Activated CD4-positive, alpha-beta T cell treated with anti-CD3 and anti-CD28 coated beads, Interleukin-2, amount 10 ng/mL, durations not matched to agents 7 days and 5 days (primary cell): ENCODE measurements around the gene CBX2. TPM values are rescaled to one million over a fixed set of nuclear protein-coding genes. Genes with fewer than 3 reads are reported as not detected.

ENCODE experiments used
- CTCF ChIA-PET: fragments of 350-600 bp; sonication (Branson Sonifier 250); formaldehyde crosslinking; loops from one replicate; lab custom pipeline; 2021; ENCODE audit warnings: antibody characterized with exemption; lab: Charles Lee
- POLR2A ChIA-PET: fragments of 350-600 bp; sonication (Branson Sonifier 250); formaldehyde crosslinking; loops from one replicate; lab custom pipeline; 2021; ENCODE audit warnings: antibody characterized with exemption; lab: Charles Lee
- DNase-seq: peaks from one replicate; pipeline ENCODE4 v3.0.0-alpha.2; 2020
- H3K27ac Mint-ChIP-seq: one replicate; pipeline ENCODE4 v1.8.0; 2021; ENCODE audit warnings: mild to moderate bottlenecking, moderate library complexity, mixed read lengths
- H3K27me3 Mint-ChIP-seq: one replicate; pipeline ENCODE4 v1.8.0; 2021; ENCODE audit warnings: mixed read lengths
- H3K36me3 Mint-ChIP-seq: one replicate; pipeline ENCODE4 v1.8.0; 2021; ENCODE audit warnings: low read depth, mixed read lengths
- H3K4me1 Mint-ChIP-seq: one replicate; pipeline ENCODE4 v1.8.0; 2021; ENCODE audit warnings: mixed read lengths
- H3K4me3 Mint-ChIP-seq: one replicate; pipeline ENCODE4 v1.8.0; 2021; ENCODE audit warnings: mild to moderate bottlenecking, moderate library complexity, mixed read lengths
- H3K9me3 Mint-ChIP-seq: one replicate; pipeline ENCODE4 v1.8.0; 2021; ENCODE audit warnings: mixed read lengths
- total RNA-seq, 2 experiments: library from RNA; stranded (reverse); gene quantifications; one replicate each; pipeline ENCODE4 v1.2.3, GENCODE V29; 2021

The CBX2 gene
- 1 to 10 TPM; 4.6 to 5.5 TPM for total RNA-seq

DNA sequence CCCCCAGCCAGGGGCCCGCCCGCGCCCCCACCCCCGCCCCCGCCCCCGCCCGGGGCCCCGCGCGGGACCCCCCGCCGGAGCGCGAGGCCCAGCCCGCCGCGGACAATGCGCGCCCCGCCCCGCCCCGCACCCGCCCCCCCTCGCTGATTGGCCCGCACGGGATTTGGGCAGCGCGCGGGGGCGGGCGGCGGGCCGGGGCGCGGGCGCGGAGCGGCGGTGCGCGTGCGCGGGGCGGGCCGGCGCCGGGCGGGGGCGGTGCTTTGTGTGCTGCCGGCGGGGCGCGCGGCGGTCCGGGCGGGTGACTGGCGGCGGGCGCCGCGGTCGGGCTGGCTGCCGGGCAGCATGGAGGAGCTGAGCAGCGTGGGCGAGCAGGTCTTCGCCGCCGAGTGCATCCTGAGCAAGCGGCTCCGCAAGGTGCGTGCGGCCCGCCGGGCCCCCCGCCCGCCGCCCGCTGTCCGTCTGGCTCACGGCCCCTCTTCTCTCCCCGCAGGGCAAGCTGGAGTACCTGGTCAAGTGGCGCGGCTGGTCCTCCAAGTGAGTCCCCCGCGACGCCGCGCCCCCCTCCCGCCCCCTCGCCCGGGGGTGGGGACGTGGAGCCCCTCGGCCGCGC lies at the start of gene CBX2:
Gene CBX2, plus strand, starts transcription at position 255 of the 610 bp plus-strand sequence. Its CDS starts 88 bp downstream, at position 343.
- H3K4me3 Mint-ChIP-seq: peak within 1 kb of the TSS; percentile 82
- ChIA-PET POLR2A (no interaction called here), CTCF (interaction anchor here (0.6 kb wide), 2 partner anchors 38 to 316 kb away, joined by 3 to 7 read pairs; no protein-coding TSS in a partner anchor)
- peak within 1 kb of the TSS; percentile 76 for H3K27ac Mint-ChIP-seq
- H3K27me3 Mint-ChIP-seq: peaks cover 66% of the 10 kb centered on the region
- no peaks in the 10 kb centered on the region for H3K9me3 Mint-ChIP-seq
- H3K4me1 Mint-ChIP-seq: peaks cover 32% of the 10 kb centered on the region
- no peaks in the 10 kb centered on the region for H3K36me3 Mint-ChIP-seq
- DNase-seq: peak; percentile 79

DNA sequence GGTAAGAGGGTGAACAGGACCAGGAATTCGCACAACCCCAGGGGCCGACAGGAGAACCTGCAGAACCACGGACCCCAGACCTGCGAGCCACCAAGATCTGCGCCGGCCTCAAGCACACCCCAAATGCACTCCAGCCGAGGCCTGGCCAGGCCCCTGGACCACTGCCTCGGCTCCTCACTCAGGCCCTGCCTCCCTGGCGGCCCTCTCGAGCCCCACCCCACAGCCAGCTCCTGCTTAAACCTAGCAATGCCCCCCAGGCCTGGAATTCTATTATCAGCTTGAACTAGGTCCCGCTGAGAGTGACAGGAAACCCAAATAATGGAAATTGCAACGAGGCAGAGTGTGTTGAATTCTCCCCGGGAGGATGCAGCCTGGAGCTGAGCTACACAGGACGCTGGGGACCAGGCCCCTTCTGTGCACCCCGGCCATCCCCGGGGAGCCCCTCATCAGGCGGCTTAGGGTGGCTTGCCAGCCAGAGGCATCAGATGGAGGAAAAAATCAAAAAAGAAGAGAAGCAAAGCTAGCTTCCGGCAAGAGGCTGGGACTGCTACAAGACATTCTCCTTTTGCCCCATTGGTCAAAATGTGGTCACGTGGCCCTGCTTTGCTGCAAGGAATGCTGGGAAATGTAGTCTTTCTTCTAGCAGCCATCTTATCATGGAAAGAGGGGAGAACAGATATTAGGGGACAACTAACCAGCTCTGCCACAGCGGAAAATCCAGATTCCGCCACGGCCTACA lies 49.6 kb upstream of the CBX2 start:
- Mint-ChIP-seq H3K36me3 (no peaks in the 10 kb centered on the region), H3K4me3 (no peak overlapping the region), H3K4me1 (peaks cover 13% of the 10 kb centered on the region), H3K27ac (peak overlapping the region; percentile 91), H3K9me3 (no peaks in the 10 kb centered on the region), H3K27me3 (no peaks in the 10 kb centered on the region)
- POLR2A ChIA-PET: interaction anchor here (1.0 kb wide), 1 partner anchor 16 kb away, joined by 3 read pairs; no protein-coding TSS in a partner anchor
- CTCF ChIA-PET: interaction anchor here (0.7 to 1.4 kb wide), 2 partner anchors 14 to 112 kb away, joined by 3 read pairs; no protein-coding TSS in a partner anchor
- peak; percentile 90 for DNase-seq

DNA sequence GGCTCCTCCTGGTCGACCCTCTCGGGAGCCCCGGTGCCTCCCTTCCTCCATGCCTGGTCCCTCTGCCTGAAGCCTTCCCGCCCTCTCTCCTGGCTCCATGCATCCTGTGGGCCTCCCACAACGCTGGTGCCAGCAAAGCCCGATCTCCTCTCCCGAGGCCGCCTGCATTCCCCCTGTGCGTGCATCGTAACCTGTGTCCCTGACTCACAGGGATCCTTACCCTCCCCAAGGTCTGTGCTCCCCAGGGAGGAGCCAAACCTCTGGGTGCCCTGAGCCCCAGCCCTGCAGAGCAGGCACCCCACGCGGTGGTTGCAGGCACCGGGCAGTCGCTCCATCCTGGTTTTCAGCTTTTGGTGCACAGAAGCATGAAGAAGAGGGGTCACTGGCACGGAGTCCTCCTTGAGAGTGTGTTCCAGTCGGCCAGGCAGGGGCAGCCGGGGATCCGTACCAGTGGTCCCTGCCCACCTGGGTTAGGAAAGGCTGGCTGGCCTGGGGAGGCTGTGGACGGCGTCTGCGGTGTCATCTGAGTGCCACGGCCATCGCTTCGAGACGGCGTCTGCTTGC lies 49.0 kb upstream of the CBX2 start:
- Mint-ChIP-seq H3K4me3 (no peak overlapping the region), H3K4me1 (peaks cover 14% of the 10 kb centered on the region), H3K27ac (peak overlapping the region; percentile 91), H3K27me3 (no peaks in the 10 kb centered on the region), H3K9me3 (no peaks in the 10 kb centered on the region), H3K36me3 (no peaks in the 10 kb centered on the region)
- POLR2A ChIA-PET: interaction anchor here (1.0 kb wide), 1 partner anchor 15 kb away, joined by 3 read pairs; no protein-coding TSS in a partner anchor
- DNase-seq: no peak
- CTCF ChIA-PET: interaction anchor here (0.7 to 1.4 kb wide), 2 partner anchors 13 to 113 kb away, joined by 3 read pairs; no protein-coding TSS in a partner anchor

DNA sequence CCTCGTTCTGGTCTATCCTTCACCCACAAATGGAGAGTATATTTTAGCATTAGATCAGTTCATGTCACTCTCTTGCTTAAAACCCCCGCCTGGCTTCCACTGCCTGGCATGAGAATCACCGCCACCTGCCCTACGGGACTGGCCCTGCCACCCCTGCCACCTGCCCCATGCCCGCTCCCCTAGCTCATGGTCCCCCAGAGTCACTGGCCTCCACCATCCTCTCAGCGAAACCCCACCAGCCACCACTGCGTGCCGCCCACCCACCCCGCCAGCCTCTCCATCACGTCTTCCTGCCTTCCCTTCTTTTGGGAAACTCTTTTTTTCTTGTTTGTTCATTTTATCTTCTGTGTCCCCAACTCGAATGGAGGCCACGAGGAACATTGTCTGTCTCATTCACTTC lies 48.2 kb upstream of the CBX2 start:
- no peak overlapping the region for H3K4me3 Mint-ChIP-seq
- no peaks in the 10 kb centered on the region for H3K9me3 Mint-ChIP-seq
- DNase-seq: no peak
- no peaks in the 10 kb centered on the region for H3K36me3 Mint-ChIP-seq
- POLR2A ChIA-PET: no interaction called here
- H3K4me1 Mint-ChIP-seq: peaks cover 14% of the 10 kb centered on the region
- CTCF ChIA-PET: no interaction called here
- no peak overlapping the region for H3K27ac Mint-ChIP-seq
- no peaks in the 10 kb centered on the region for H3K27me3 Mint-ChIP-seq

DNA sequence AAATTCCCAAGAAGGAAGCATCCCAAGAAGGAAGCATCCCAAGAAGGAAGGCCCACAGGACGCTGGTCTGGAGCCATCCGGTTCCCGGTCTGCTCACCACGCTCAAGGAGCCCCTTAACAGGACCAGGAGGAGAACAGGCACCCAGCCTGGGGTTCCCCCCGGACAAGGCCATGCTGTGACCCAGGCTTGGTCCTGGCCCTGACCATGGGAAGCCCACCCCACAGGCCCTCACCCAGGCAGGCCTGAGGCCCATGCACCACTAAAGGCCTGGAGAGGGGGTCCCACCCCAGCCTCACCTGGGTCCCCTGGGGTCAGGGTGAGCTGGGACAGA lies 47.5 kb upstream of the CBX2 start:
- no peak overlapping the region for H3K4me3 Mint-ChIP-seq
- H3K4me1 Mint-ChIP-seq: peaks cover 14% of the 10 kb centered on the region
- no peaks in the 10 kb centered on the region for H3K36me3 Mint-ChIP-seq
- no peak overlapping the region for H3K27ac Mint-ChIP-seq
- ChIA-PET CTCF (no interaction called here), POLR2A (no interaction called here)
- no peaks in the 10 kb centered on the region for H3K27me3 Mint-ChIP-seq
- H3K9me3 Mint-ChIP-seq: no peaks in the 10 kb centered on the region
- no peak for DNase-seq

DNA sequence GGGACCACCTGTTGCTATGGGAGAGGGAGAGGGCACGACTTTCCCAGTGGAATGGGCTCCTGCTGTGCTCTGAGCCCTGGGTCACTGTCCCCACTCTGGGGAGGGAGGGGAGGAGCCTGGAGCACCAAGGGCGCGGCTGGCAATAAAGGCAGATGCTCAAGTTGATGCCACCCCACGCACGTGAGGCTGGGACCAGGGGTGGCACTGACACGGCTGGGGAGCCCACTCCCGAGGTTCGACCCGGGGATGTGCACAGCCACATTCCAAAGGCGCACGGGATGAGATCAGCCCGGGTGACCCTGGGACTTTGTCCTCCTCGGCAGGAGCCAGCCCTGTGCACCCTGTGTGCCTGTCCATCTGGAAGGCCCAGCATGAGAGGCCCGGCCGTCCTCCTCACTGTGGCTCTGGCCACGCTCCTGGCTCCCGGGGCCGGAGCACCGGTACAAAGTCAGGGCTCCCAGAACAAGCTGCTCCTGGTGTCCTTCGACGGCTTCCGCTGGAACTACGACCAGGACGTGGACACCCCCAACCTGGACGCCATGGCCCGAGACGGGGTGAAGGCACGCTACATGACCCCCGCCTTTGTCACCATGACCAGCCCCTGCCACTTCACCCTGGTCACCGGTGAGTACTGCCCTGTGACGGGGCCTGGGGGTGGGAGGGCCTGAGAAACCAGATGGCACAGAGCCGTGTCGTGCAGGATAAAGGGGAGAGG lies 47.0 kb upstream of the CBX2 start, which contains the start of gene ENPP7:
Gene ENPP7, plus strand, starts transcription at position 175 of the 715 bp plus-strand sequence. Its CDS starts 197 bp downstream, at position 372.
- ChIA-PET CTCF (no interaction called here), POLR2A (no interaction called here)
- H3K27me3 Mint-ChIP-seq: no peaks in the 10 kb centered on the region
- DNase-seq: no peak
- H3K4me1 Mint-ChIP-seq: peaks cover 14% of the 10 kb centered on the region
- no peak within 1 kb of the TSS for H3K4me3 Mint-ChIP-seq
- H3K9me3 Mint-ChIP-seq: no peaks in the 10 kb centered on the region
- H3K27ac Mint-ChIP-seq: peak within 1 kb of the TSS; percentile 19
- no peaks in the 10 kb centered on the region for H3K36me3 Mint-ChIP-seq

DNA sequence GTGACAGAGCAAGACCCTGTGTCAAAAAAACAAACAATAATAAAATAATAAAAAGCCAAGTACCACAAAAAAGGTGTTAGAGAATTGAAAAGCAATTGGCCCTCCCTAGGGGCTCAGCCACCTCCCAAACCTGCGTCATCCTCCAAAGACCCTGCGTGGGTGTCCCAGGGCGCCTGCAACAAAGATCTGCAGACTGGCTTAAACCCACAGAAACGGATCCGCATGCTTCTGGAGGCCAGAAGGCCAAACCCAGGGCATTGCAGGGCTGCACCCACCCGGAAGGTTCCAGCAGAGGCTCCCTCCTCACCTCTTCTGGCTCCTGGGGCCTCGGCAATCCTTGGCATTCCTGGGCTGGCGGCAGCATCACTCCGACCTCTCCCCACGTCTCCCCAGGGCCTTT lies 45.7 kb upstream of the CBX2 start:
- peaks cover 14% of the 10 kb centered on the region for H3K4me1 Mint-ChIP-seq
- POLR2A ChIA-PET: no interaction called here
- H3K27me3 Mint-ChIP-seq: no peaks in the 10 kb centered on the region

DNA sequence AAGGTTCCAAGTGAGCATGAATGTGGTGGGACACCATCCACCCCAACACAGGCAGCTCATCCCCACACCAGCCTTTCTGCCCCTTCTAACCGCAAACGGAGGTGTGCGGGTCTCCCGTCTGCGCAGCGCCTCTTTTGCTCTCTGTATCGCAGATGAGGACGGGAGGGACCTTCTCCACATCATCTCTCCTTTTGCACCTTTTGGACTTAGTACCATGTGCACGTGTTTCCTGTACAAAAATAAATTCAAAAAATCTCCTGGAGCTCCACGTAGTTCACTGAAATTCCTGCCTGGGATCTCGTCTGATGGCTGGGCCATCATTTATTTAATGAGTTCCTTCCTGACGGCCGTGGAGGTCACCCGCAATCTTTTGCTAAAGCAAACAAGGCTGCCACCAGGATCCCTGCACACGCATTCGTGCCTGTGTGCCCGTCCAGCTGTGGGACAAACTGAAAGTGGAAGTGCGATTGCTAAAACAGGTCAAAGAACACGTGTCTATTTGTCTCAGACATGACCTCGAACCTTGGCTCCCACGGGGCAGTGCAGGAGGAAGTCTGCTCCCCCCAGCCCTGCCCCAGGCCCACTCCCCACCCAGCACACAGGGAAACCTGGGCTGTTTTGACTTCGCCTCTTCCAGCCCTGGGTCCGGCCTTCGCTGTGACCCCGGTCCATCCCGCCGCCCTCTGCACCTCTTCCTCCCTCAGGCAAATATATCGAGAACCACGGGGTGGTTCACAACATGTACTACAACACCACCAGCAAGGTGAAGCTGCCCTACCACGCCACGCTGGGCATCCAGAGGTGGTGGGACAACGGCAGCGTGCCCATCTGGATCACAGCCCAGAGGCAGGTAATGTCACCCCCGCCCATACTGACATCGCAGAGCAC lies 44.9 kb upstream of the CBX2 start:
- Mint-ChIP-seq H3K9me3 (no peaks in the 10 kb centered on the region), H3K27ac (peak overlapping the region; percentile 51), H3K4me1 (peaks cover 11% of the 10 kb centered on the region), H3K4me3 (no peak overlapping the region), H3K27me3 (no peaks in the 10 kb centered on the region), H3K36me3 (no peaks in the 10 kb centered on the region)
- DNase-seq: no peak
- POLR2A ChIA-PET: no interaction called here
- CTCF ChIA-PET: interaction anchor here (2.1 kb wide), 1 partner anchor 8 kb away, joined by 10 read pairs; no protein-coding TSS in a partner anchor

More for the DNA sequence above, 45.7 kb upstream of the CBX2 start:
- Mint-ChIP-seq H3K4me3 (no peak overlapping the region), H3K27ac (no peak overlapping the region), H3K36me3 (no peaks in the 10 kb centered on the region), H3K9me3 (no peaks in the 10 kb centered on the region)
- DNase-seq: no peak
- CTCF ChIA-PET: interaction anchor here (2.1 kb wide), 1 partner anchor 9 kb away, joined by 10 read pairs; no protein-coding TSS in a partner anchor

DNA sequence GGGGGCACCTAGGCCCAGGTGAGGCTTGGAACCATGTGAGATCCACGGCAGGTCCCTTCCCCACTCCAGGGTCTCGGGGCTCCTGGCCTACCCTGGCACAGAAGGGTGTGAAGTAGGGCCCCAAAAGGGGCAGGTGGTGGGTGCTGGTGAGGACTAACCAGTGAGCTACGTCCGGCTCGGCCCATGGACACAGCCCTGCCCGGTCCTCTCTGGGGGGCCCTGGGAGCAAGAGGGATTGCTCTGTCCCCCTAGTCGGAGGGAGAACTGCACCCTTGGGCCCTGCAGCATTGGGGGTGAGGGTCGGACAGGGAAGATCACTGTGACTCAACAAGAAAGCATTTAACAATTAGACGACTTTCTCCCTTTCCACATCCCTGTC lies 44.3 kb upstream of the CBX2 start:
- peak overlapping the region; percentile 51 for H3K27ac Mint-ChIP-seq
- ChIA-PET CTCF (interaction anchor here (2.1 kb wide), 1 partner anchor 8 kb away, joined by 10 read pairs; no protein-coding TSS in a partner anchor), POLR2A (no interaction called here)
- H3K27me3 Mint-ChIP-seq: no peaks in the 10 kb centered on the region
- no peaks in the 10 kb centered on the region for H3K9me3 Mint-ChIP-seq
- no peak for DNase-seq
- H3K4me3 Mint-ChIP-seq: no peak overlapping the region
- H3K36me3 Mint-ChIP-seq: no peaks in the 10 kb centered on the region
- peaks cover 6% of the 10 kb centered on the region for H3K4me1 Mint-ChIP-seq

DNA sequence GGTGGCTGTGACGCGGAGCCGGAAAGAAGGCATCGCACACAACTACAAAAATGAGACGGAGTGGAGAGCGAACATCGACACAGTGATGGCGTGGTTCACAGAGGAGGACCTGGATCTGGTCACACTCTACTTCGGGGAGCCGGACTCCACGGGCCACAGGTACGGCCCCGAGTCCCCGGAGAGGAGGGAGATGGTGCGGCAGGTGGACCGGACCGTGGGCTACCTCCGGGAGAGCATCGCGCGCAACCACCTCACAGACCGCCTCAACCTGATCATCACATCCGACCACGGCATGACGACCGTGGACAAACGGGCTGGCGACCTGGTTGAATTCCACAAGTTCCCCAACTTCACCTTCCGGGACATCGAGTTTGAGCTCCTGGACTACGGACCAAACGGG lies 42.9 kb upstream of the CBX2 start:
- DNase-seq: no peak
- Mint-ChIP-seq H3K4me3 (no peak overlapping the region), H3K9me3 (no peaks in the 10 kb centered on the region), H3K4me1 (peaks cover 1% of the 10 kb centered on the region), H3K27ac (no peak overlapping the region), H3K27me3 (peaks cover 8% of the 10 kb centered on the region), H3K36me3 (no peaks in the 10 kb centered on the region)
- CTCF ChIA-PET: interaction anchor here (0.6 to 0.8 kb wide), 2 partner anchors 10 to 311 kb away, joined by 3 to 4 read pairs; no protein-coding TSS in a partner anchor
- POLR2A ChIA-PET: no interaction called here

DNA sequence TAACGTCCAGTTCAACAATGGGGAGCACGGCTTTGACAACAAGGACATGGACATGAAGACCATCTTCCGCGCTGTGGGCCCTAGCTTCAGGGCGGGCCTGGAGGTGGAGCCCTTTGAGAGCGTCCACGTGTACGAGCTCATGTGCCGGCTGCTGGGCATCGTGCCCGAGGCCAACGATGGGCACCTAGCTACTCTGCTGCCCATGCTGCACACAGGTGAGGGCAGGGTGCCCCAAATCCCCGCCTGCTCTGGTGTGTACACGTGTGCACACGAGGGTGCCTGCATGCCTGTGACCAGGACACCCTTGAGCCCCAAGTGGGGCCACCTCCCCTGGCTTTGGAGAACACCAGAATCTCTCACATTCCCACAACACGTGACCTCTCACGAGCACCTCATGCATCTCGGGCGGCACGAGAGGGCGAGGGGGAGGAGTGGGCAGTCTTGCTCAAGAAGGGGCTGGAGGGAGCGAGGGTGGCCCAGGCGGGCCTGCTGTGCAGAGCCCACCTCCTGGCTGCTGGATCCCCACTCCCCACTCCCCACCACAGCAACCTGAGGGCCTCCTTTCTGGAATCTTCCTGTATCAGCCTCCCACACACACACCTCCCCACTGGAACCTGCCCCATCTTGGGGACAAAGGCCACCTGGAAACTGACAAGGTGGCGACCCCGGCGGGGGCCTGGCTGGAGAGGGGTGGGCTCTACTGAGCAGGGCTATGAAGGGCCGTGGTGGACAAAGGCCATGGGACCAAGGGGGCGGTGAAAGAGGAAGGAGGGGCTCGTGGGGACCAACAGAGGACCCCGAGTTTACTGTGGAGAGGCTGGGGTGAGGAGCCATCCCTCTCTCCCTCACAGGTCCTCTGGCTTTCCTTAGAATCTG lies 40.7 kb upstream of the CBX2 start:
- Mint-ChIP-seq H3K27me3 (peaks cover 19% of the 10 kb centered on the region), H3K4me3 (no peak overlapping the region), H3K27ac (no peak overlapping the region), H3K4me1 (peaks cover 1% of the 10 kb centered on the region), H3K9me3 (no peaks in the 10 kb centered on the region), H3K36me3 (no peaks in the 10 kb centered on the region)
- no peak for DNase-seq
- POLR2A ChIA-PET: no interaction called here
- CTCF ChIA-PET: no interaction called here
